K562 (cell line): ENCODE results near the gene ZBTB16. TPM values are rescaled to one million over a fixed set of nuclear protein-coding genes. Genes with fewer than 3 reads are reported as not detected.

ENCODE experiments used
- CEBPB ChIP-seq: fragments of 450-650 bp; IDR thresholded peaks from 2 replicates; pipeline ENCODE4 v1.6.1; 2016; ENCODE audit warnings: missing genetic modification characterization, missing compliant biosample characterization
- CHD2 ChIP-seq: IDR thresholded peaks from 2 replicates; pipeline ENCODE4 v1.6.1; 2011; ENCODE audit warnings: low read depth, low read length
- CTCFL ChIP-seq: IDR thresholded peaks from 2 replicates; pipeline ENCODE4 v1.6.1; 2011; ENCODE audit warnings: borderline replicate concordance, low read depth, mild to moderate bottlenecking, moderate library complexity, low read length; ENCODE audit not compliant: insufficient read depth, poor library complexity, severe bottlenecking
- FOXA1 ChIP-seq: fragments of 450-650 bp; IDR thresholded peaks from 2 replicates; pipeline ENCODE4 v1.6.1; 2016; ENCODE audit warnings: mild to moderate bottlenecking, borderline replicate concordance
- IRF9 ChIP-seq: fragments of 450-650 bp; IDR thresholded peaks from 2 replicates; pipeline ENCODE4 v1.6.1; 2016; ENCODE audit warnings: missing biosample characterization, missing genetic modification characterization
- JUNB ChIP-seq: fragments of 450-650 bp; formaldehyde crosslinking; conservative IDR thresholded peaks from 2 replicates; pipeline ENCODE4 v1.4.0; 2020; ENCODE audit warnings: mild to moderate bottlenecking
- LARP7 ChIP-seq: fragments of 450-650 bp; IDR thresholded peaks from 2 replicates; pipeline ENCODE4 v1.6.1; 2016
- NFE2 ChIP-seq: IDR thresholded peaks from 2 replicates; pipeline ENCODE4 v1.6.1; 2014; ENCODE audit warnings: antibody characterized with exemption, low read depth
- NFIC ChIP-seq: fragments of 450-650 bp; IDR thresholded peaks from 2 replicates; pipeline ENCODE4 v1.6.1; 2017; ENCODE audit warnings: mild to moderate bottlenecking, inconsistent platforms
- NFIX ChIP-seq: fragments of 250-450 bp; sonication (Bioruptor Pico); IDR thresholded peaks from 2 replicates; pipeline ENCODE4 v1.4.0; 2020; ENCODE audit warnings: low read depth, mild to moderate bottlenecking, moderate library complexity
- POLR2AphosphoS5 ChIP-seq: IDR thresholded peaks from 2 replicates; pipeline ENCODE4 v1.6.1; 2011; ENCODE audit warnings: mild to moderate bottlenecking, low read depth, low read length, moderate library complexity; ENCODE audit not compliant: control insufficient read depth, insufficient read depth
- RBBP5 ChIP-seq: fragments of 200-600 bp; sonication (generic); IDR thresholded peaks from 2 replicates; pipeline ENCODE4 v1.6.1; 2012; ENCODE audit warnings: borderline replicate concordance, mild to moderate bottlenecking, low read length, control low read depth, inconsistent platforms; ENCODE audit not compliant: insufficient read depth, poor library complexity, severe bottlenecking
- SOX6 ChIP-seq: fragments of 450-650 bp; IDR thresholded peaks from 2 replicates; pipeline ENCODE4 v1.6.1; 2014; ENCODE audit warnings: mild to moderate bottlenecking
- TAL1 ChIP-seq: fragments of 450-650 bp; IDR thresholded peaks from 2 replicates; pipeline ENCODE4 v1.6.1; 2016; ENCODE audit warnings: mild to moderate bottlenecking
- ZBTB5 ChIP-seq: fragments of 450-650 bp; IDR thresholded peaks from 2 replicates; pipeline ENCODE4 v1.6.1; 2017; ENCODE audit warnings: antibody characterized with exemption
- ZFP30 ChIP-seq: fragments of 250-450 bp; sonication (Bioruptor Pico); IDR thresholded peaks from 2 replicates; pipeline ENCODE4 v1.8.0; 2022; ENCODE audit warnings: moderate library complexity, mild to moderate bottlenecking, inconsistent platforms, borderline replicate concordance
- ZKSCAN1 ChIP-seq: fragments of 150-350 bp; IDR thresholded peaks from 2 replicates; pipeline ENCODE4 v1.6.1; 2016; ENCODE audit warnings: low read depth, low read length
- ZNF668 ChIP-seq: fragments of 250-450 bp; sonication (Bioruptor Pico); IDR thresholded peaks from 2 replicates; pipeline ENCODE4 v1.8.0; 2022; ENCODE audit warnings: mild to moderate bottlenecking, inconsistent platforms
- ZNF717 ChIP-seq: fragments of 250-450 bp; sonication (Bioruptor Pico); IDR thresholded peaks from 2 replicates; pipeline ENCODE4 v1.5.0; 2021
- ZNF75A ChIP-seq: fragments of 450-650 bp; formaldehyde crosslinking; IDR thresholded peaks from 2 replicates; pipeline ENCODE4 v1.4.0; 2020; ENCODE audit warnings: mild to moderate bottlenecking
- polyA plus RNA-seq, 8 experiments: library from polyadenylated mRNA; depleted of rRNA in 4 of 8; stranded (reverse) in 5 of 8; unstranded in 3 of 8; fragments of >200 nt; fragmentation: Nextera tagmentation in 2 of 8; fragmentation: Illumina TruSeq in 1 of 8; extraction: Ambion mirVana in 2 of 8; extraction: Trizol in 1 of 8; gene quantifications; 2 replicates each; pipeline versions ENCODE4 v1.2.1 to v1.2.3, GENCODE V29; 2011 to 2014; ENCODE audit warnings: inconsistent platforms in 1 of 8, missing spikeins in 1 of 8
- total RNA-seq, 7 experiments: library from RNA; depleted of rRNA in 6 of 7; stranded (reverse); fragments of >200 nt in 6 of 7; fragmentation: Illumina TruSeq in 2 of 7; extraction: Trizol in 2 of 7; gene quantifications; 2 replicates each; pipeline versions ENCODE4 v1.2.1 to v1.2.3, GENCODE V29; 2011 to 2021; ENCODE audit warnings: low replicate concordance in 1 of 7
- TF ChIP-seq, protein P1 (sequence below), 2 experiments: fragments of 200-800 bp in 1 of 2; sonication (Bioruptor generic) in 1 of 2; sonication (generic) in 1 of 2; formaldehyde crosslinking in 1 of 2; IDR thresholded peaks in 1 of 2; conservative IDR thresholded peaks in 1 of 2; 2 replicates each; pipeline versions ENCODE4 v1.5.0 to v1.6.1; 2016 to 2020; ENCODE audit warnings: missing compliant biosample characterization in 1 of 2, missing genetic modification characterization in 1 of 2, missing genetic modification reagents in 1 of 2
- TF ChIP-seq, protein P2 (sequence below): fragments of 250-450 bp; sonication (Bioruptor Pico); IDR thresholded peaks from 2 replicates; pipeline ENCODE4 v1.8.0; 2021; ENCODE audit warnings: moderate library complexity, mild to moderate bottlenecking, inconsistent platforms

Gene ZBTB16
- total and polyA plus RNA-seq, 9 of the 15 experiments (the other 6 are each of a cell fraction or from before 2014, with no cell fraction given) = 0.06 to 0.40 (median 0.24) TPM; not detected in 4

- TF ChIP-seq ZNF75A (no peak), ZKSCAN1 (0 out of 2 replicates have a peak, but pooled peaks have one; percentile 13), CEBPB (no peak), ZBTB5 (no peak), ZNF717 (CRISPR knock-in tag) (no peak), TAL1 (peak; percentile 55; the same call in 1 of the 2 replicates), FOXA1 (no peak), JUNB (CRISPR knock-in tag) (no peak), RBBP5 (no peak), NFIC (peak; percentile 71), IRF9 (no peak), ZFP30 (CRISPR knock-in tag) (no peak), NFE2 (no peak), CHD2 (no peak), SOX6 (peak; percentile 97), NFIX (CRISPR knock-in tag) (no peak), ZNF668 (no peak), LARP7 (no peak), POLR2AphosphoS5 (peak; percentile 50), CTCFL (no peak)
- TF ChIP-seq, protein P1, sequence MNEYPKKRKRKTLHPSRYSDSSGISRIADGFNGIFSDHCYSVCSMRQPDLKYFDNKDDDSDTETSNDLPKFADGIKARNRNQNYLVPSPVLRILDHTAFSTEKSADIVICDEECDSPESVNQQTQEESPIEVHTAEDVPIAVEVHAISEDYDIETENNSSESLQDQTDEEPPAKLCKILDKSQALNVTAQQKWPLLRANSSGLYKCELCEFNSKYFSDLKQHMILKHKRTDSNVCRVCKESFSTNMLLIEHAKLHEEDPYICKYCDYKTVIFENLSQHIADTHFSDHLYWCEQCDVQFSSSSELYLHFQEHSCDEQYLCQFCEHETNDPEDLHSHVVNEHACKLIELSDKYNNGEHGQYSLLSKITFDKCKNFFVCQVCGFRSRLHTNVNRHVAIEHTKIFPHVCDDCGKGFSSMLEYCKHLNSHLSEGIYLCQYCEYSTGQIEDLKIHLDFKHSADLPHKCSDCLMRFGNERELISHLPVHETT (CRISPR knock-in tag; conservative IDR thresholded peaks at IDR 0.05 in 1 of 2, IDR thresholded peaks at IDR 0.05 in 1 of 2) = no peak
- TF ChIP-seq, protein P2, sequence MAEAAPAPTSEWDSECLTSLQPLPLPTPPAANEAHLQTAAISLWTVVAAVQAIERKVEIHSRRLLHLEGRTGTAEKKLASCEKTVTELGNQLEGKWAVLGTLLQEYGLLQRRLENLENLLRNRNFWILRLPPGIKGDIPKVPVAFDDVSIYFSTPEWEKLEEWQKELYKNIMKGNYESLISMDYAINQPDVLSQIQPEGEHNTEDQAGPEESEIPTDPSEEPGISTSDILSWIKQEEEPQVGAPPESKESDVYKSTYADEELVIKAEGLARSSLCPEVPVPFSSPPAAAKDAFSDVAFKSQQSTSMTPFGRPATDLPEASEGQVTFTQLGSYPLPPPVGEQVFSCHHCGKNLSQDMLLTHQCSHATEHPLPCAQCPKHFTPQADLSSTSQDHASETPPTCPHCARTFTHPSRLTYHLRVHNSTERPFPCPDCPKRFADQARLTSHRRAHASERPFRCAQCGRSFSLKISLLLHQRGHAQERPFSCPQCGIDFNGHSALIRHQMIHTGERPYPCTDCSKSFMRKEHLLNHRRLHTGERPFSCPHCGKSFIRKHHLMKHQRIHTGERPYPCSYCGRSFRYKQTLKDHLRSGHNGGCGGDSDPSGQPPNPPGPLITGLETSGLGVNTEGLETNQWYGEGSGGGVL (CRISPR knock-in tag) = no peak
Measured at GRCh38 chr11:114148013-114148382, 88.5 kb downstream of the ZBTB16 start (continued).
